H1 (cell line): ENCODE data around the gene GRM7. TPM values are rescaled to one million over a fixed set of nuclear protein-coding genes. Genes with fewer than 3 reads are reported as not detected.

Source experiments
- CTBP2 ChIP-seq: IDR thresholded peaks from 2 replicates; pipeline ENCODE4 v1.7.0; 2011; ENCODE audit warnings: borderline replicate concordance, mild to moderate bottlenecking, moderate library complexity, mixed read lengths, low read length; ENCODE audit not compliant: insufficient read depth, insufficient read length
- NANOG ChIP-seq: IDR thresholded peaks from 2 replicates; pipeline ENCODE4 v1.6.1; 2011; ENCODE audit warnings: low read length, low read depth, mild to moderate bottlenecking, inconsistent platforms; ENCODE audit not compliant: insufficient read depth, poor library complexity, severe bottlenecking
- SP1 ChIP-seq: IDR thresholded peaks from 2 replicates; pipeline ENCODE4 v1.6.1; 2011; ENCODE audit warnings: low read depth, low read length
- polyA plus RNA-seq, 7 experiments: library from polyadenylated mRNA; depleted of rRNA in 3 of 7; stranded (reverse) in 5 of 7; unstranded in 2 of 7; fragments of >200 nt in 5 of 7; fragments of 200-250 nt in 2 of 7; gene quantifications; 1 replicate in 5 of 7; 2 replicates in 1 of 7; 4 replicates in 1 of 7; pipeline versions ENCODE4 v1.2.1 to v1.2.3, GENCODE V29; 2011 to 2013; ENCODE audit warnings: missing spikeins in 2 of 7, mixed read lengths in 2 of 7
- total RNA-seq: library from RNA; stranded (reverse); fragmentation: NEBNext Ultra II Directional; extraction: Animal tissue kit (Norgen Biotek cat#: 25700); gene quantifications from 2 replicates; pipeline ENCODE4 v1.2.1, GENCODE V29; 2021

Gene GRM7
- total and polyA plus RNA-seq, 2 of the 8 experiments (the other 6 are each of a cell fraction or from before 2014, with no cell fraction given), result 0.17 to 0.24 TPM

DNA sequence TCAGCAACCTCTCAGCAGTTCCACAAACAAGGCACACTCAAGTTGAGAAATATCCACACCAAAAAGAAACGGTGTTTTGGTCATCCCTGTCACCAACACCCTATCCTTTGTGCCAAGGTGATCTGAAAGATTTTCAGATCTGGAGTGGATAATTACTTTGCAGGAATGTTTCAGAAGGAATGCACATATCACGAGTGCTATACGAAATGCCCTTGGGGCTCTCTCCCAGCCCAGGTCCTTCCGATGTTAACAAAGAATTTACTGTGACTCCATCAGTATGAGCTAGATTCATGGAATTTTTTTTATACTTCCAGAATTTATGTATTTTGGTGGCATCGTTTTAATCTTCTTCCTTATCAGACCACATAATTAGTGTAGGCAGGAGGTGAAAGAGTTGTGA is 105.0 kb downstream of the GRM7 start (continued):
- TF ChIP-seq CTBP2 (no peak), SP1 (no peak), NANOG (no peak)
